Keratinocyte (primary cell): Measurements from ENCODE around the gene JSRP1. TPM values are rescaled to one million over a fixed set of nuclear protein-coding genes. Genes with fewer than 3 reads are reported as not detected.

Experiments
- DNase-seq: peaks from one replicate; pipeline ENCODE4 v3.0.0-alpha.2; 2011; ENCODE audit warnings: low read depth, missing footprints, low spot score
- FAIRE-seq: peaks from 2 replicates; lab custom pipeline; 2011; peaks lifted over from hg19 to GRCh38; lab: Jason Lieb, UNC
- H2AFZ ChIP-seq: 2 replicates; pipeline ENCODE4 v1.6.0; 2012; ENCODE audit warnings: low read length, control low read depth, inconsistent platforms; ENCODE audit not compliant: control insufficient read depth
- H3K27ac ChIP-seq: 2 replicates; pipeline ENCODE4 v1.5.1; 2011; ENCODE audit warnings: low read length; ENCODE audit not compliant: control insufficient read depth, insufficient read depth
- H3K27me3 ChIP-seq: 3 replicates; pipeline ENCODE4 v1.6.0; 2011; ENCODE audit warnings: low read length; ENCODE audit not compliant: control insufficient read depth, insufficient read depth; ENCODE audit errors: extremely low read depth
- H3K36me3 ChIP-seq, 2 experiments: 2 replicates in 1 of 2; 3 replicates in 1 of 2; pipeline ENCODE4 v1.5.1; 2011; ENCODE audit warnings: low read length in 2 of 2, mild to moderate bottlenecking in 1 of 2; ENCODE audit not compliant: control insufficient read depth in 2 of 2, insufficient read depth in 2 of 2; ENCODE audit errors: extremely low read depth in 1 of 2
- H3K4me1 ChIP-seq: 3 replicates; pipeline ENCODE4 v1.5.1; 2011; ENCODE audit warnings: low read length; ENCODE audit not compliant: control insufficient read depth, insufficient read depth; ENCODE audit errors: extremely low read depth
- H3K4me2 ChIP-seq: 3 replicates; pipeline ENCODE4 v1.6.0; 2011; ENCODE audit warnings: low read depth, low read length; ENCODE audit not compliant: control insufficient read depth, insufficient read depth; ENCODE audit errors: extremely low read depth
- H3K4me3 ChIP-seq, 3 experiments: fragments of 200-600 bp in 1 of 3; sonication (generic) in 1 of 3; 2 replicates in 2 of 3; 3 replicates in 1 of 3; pipeline ENCODE4 v1.5.1; 2011 to 2016; ENCODE audit warnings: low read length in 3 of 3, mild to moderate bottlenecking in 3 of 3, control low read depth in 2 of 3, inconsistent platforms in 1 of 3, low read depth in 1 of 3, mixed read lengths in 1 of 3, mixed run types in 1 of 3, moderate library complexity in 1 of 3; ENCODE audit not compliant: control insufficient read depth in 2 of 3, insufficient read depth in 2 of 3; ENCODE audit errors: extremely low read depth in 1 of 3
- H3K79me2 ChIP-seq: 2 replicates; pipeline ENCODE4 v1.6.0; 2012; ENCODE audit warnings: low read length; ENCODE audit not compliant: control insufficient read depth, insufficient read depth
- H3K9ac ChIP-seq: 3 replicates; pipeline ENCODE4 v1.6.0; 2011; ENCODE audit warnings: low read length; ENCODE audit not compliant: control insufficient read depth, insufficient read depth; ENCODE audit errors: extremely low read depth
- H3K9me1 ChIP-seq: 3 replicates; pipeline ENCODE4 v1.6.0; 2011; ENCODE audit warnings: low read length; ENCODE audit not compliant: control insufficient read depth, insufficient read depth; ENCODE audit errors: extremely low read depth
- H3K9me3 ChIP-seq: 2 replicates; pipeline ENCODE4 v1.5.1; 2012; ENCODE audit warnings: low read depth, low read length; ENCODE audit not compliant: control insufficient read depth
- H4K20me1 ChIP-seq: 3 replicates; pipeline ENCODE4 v1.6.0; 2011; ENCODE audit warnings: low read length; ENCODE audit not compliant: control insufficient read depth, insufficient read depth; ENCODE audit errors: extremely low read depth
- CTCF ChIP-seq, 3 experiments: IDR thresholded peaks in 1 of 3; conservative IDR thresholded peaks in 1 of 3; optimal IDR thresholded peaks in 1 of 3; 2 replicates in 2 of 3; 3 replicates in 1 of 3; pipeline versions ENCODE3 to v1.5.1; 2011; ENCODE audit warnings: low read length in 3 of 3, mild to moderate bottlenecking in 3 of 3, moderate library complexity in 2 of 3, control low read depth in 1 of 3, inconsistent platforms in 1 of 3; ENCODE audit not compliant: insufficient read depth in 2 of 3; ENCODE audit errors: extremely low read depth in 1 of 3
- EZH2 ChIP-seq: IDR thresholded peaks from one replicate; pipeline ENCODE4 v1.6.1; 2012; ENCODE audit warnings: inconsistent platforms, mild to moderate bottlenecking, low read length, moderate library complexity
- dilution Hi-C: fragments of 300-500 bp; cut with MboI; formaldehyde crosslinking; loops from one replicate; pipeline ENCODE4 v1.7.0; 2020; ENCODE audit warnings: low sequenced_read_pairs; ENCODE audit not compliant: extremely low pct_ligation_motif_present
- polyA plus RNA-seq, 5 experiments: library from polyadenylated mRNA; depleted of rRNA in 3 of 5; stranded (reverse) in 3 of 5; stranded (forward) in 1 of 5; unstranded in 1 of 5; fragments of >200 nt; gene quantifications; 1 replicate in 1 of 5; 2 replicates in 3 of 5; 3 replicates in 1 of 5; pipeline versions ENCODE4 v1.2.1 to v1.2.3, GENCODE V29; 2011 to 2012; ENCODE audit warnings: missing spikeins in 2 of 5, low read depth in 1 of 5, low replicate concordance in 1 of 5

Gene JSRP1
- polyA plus RNA-seq, 1 donor (not counting 4 experiments of a cell fraction or from before 2014, with no cell fraction given) = not detected

- H3K4me3 ChIP-seq = no peak overlapping the region
- no peaks in the 10 kb centered on the region for H3K79me2 ChIP-seq
- DNase-seq (no peak), FAIRE-seq (no peak)
- no peaks in the 10 kb centered on the region for H3K4me1 ChIP-seq
- H3K27me3 ChIP-seq = no peaks in the 10 kb centered on the region
- no peak overlapping the region for H3K9ac ChIP-seq
- TF ChIP-seq CTCF (optimal IDR thresholded peaks at IDR 0.05 in 1 of 3, IDR thresholded peaks at IDR 0.05 in 1 of 3, conservative IDR thresholded peaks at IDR 0.05 in 1 of 3; ENCODE audit: extremely low read depth in 1 of 3, insufficient read depth in 2 of 3, low read length in 3 of 3) (peak in 1 of 3 experiments; percentile 14), EZH2 (no peak)
- H2AFZ ChIP-seq = no peak overlapping the region
- dilution Hi-C loops = no loop called here
- H3K4me2 ChIP-seq = no peak overlapping the region
- peaks cover 4% of the 10 kb centered on the region for H4K20me1 ChIP-seq
- no peaks in the 10 kb centered on the region for H3K9me1 ChIP-seq
- H3K9me3 ChIP-seq = no peaks in the 10 kb centered on the region
- no peak overlapping the region for H3K27ac ChIP-seq
- H3K36me3 ChIP-seq = peaks cover 20 to 29% of the 10 kb centered on the region in 2 experiments
Observed at GRCh38 chr19:2221918-2222317, 34.3 kb downstream of the JSRP1 start.

DNA sequence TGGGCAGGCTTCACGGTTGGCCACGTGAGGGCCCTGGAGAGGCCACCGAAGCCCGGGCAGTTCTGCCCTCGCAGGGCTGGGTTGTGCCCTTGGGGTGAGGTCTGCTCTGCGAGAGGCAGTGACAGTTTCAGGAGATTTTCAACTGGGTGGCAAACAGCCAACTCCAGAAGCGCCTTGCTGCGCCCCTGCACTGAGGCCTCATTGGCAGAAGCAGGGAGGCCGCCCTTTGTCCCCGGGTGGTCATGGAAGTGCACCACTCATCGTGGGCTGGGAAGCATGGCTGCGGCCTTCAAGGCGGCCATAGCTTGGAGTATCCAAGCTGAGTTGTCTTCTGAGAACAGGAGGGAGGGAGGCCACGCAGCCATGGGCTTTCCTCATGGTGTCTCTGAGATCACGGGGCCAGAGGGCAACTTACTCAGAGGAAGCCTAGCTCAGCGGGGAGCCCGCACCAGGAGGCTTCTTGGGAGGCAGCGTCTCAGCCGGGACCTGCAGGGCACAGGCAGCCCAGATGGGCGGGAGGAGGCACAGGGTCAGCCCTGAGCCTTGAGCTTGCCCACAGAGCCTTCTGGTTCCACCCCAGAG is 34.9 kb downstream of the JSRP1 start:
- Histone ChIP-seq H3K79me2 (no peaks in the 10 kb centered on the region), H3K4me3 (no peak overlapping the region), H3K9me1 (no peaks in the 10 kb centered on the region), H3K4me1 (no peaks in the 10 kb centered on the region), H4K20me1 (peaks cover 4% of the 10 kb centered on the region), H3K36me3 (peaks cover 19 to 32% of the 10 kb centered on the region in 2 experiments), H3K9me3 (no peaks in the 10 kb centered on the region), H3K9ac (no peak overlapping the region), H2AFZ (no peak overlapping the region), H3K27ac (no peak overlapping the region), H3K4me2 (no peak overlapping the region), H3K27me3 (no peaks in the 10 kb centered on the region)
- FAIRE-seq (no peak), DNase-seq (no peak)
- no peak for TF ChIP-seq CTCF (optimal IDR thresholded peaks at IDR 0.05 in 1 of 3, IDR thresholded peaks at IDR 0.05 in 1 of 3, conservative IDR thresholded peaks at IDR 0.05 in 1 of 3; ENCODE audit: extremely low read depth in 1 of 3, insufficient read depth in 2 of 3, low read length in 3 of 3)
- TF ChIP-seq EZH2 = no peak
- dilution Hi-C loops = no loop called here
